GM18909 (cell line): ENCODE data around the gene GABPB2.
A peak's percentile ranks its signal among the peaks of the same experiment; 100 is the strongest.

Experiments
- ATAC-seq: cut with Tn5 transposase; IDR thresholded peaks from one replicate; pipeline ENCODE4 v1.9.1; 2021; ENCODE audit warnings: mild to moderate bottlenecking; ENCODE audit not compliant: unreplicated experiment, poor library complexity

GABPB2 gene

GRCh38 chr1:151131701-151132334 is 61.3 kb downstream of the GABPB2 start:
- no peak for ATAC-seq

- no peak for ATAC-seq
Measured at GRCh38 chr1:151132335-151133017, 61.9 kb downstream of the GABPB2 start.

DNA sequence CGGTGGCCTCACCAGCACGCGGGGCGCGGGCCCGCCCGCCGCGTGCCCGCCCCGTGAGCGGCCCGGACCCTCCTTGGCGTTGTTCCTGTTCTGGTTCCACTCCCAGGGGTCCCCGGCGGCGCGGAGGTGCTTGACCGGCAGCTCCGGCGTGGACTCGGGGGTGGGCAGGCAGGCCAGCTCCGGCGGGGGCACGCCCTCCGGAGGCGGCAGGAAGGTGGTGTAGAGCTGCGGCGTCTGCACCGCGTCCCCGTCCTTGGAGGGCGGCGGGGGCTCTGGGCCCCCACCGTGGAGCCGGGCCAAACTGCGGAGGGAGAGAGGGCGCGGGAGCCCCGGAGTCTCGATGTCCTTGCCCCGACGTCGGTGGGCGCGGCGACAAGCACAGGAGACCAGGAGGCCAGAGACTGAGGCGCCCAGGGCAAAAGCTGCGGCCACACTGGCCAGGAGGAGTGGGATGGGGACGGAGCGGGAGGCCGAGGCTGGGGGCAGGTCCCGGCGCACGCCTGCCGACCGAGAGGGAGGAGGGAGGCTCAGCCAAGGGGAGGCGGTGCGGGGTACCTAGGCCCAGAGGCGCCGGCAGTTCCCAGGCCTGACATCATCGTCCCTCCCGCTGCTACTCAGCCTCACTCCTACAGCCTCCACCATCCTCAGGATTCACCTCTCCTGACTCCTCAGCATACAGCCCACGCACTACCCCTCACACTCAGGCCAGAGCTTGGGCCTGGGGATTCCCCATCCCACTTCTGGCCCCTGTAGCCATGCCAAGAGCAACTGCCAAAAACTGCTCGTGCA is 62.7 kb downstream of the GABPB2 start:
- ATAC-seq = no peak

GRCh38 chr1:151134396-151134795 is 63.8 kb downstream of the GABPB2 start:
- no peak for ATAC-seq

DNA sequence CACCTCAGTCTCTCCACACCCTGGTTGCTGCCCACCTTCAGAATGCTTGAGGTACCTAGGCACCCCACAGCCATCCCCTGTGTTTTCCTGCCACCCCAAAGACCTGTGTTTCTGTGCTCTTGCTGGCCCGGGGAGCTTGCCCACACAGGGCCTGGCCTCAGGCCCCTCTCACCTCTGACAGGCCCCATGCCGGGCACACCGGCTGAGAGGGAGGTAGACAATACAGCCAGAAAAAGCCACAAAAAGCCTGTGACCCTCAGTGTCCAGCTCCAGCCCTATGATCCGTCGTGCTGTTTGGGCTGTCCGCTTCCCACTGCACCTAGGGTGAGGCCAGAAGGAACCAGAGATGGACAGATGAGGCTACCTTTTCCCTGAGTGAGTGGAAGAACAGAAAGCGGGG is 64.4 kb downstream of the GABPB2 start:
- ATAC-seq = no peak

GRCh38 chr1:151135433-151136385 is 65.1 kb downstream of the GABPB2 start:
- ATAC-seq = no peak

DNA sequence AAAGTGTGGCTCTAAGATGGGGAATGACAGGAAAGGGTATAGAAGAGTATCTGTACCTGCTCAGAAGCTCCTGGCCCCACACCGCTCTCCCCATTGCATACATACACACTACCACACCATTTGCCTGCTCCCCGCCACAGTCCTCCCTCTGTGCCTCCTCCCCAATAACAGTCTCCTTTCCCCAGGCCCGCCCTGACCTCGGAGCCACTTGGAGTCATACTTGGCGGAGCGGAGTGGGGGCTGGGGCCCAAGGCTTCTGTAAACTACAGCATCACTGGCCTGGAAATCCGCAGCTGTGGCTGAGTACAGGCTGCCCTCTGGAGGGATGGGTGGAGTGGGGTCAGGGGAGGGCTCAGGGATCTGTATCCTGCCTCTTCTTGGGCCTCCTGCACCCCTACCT is 67.2 kb downstream of the GABPB2 start:
- no peak for ATAC-seq

DNA sequence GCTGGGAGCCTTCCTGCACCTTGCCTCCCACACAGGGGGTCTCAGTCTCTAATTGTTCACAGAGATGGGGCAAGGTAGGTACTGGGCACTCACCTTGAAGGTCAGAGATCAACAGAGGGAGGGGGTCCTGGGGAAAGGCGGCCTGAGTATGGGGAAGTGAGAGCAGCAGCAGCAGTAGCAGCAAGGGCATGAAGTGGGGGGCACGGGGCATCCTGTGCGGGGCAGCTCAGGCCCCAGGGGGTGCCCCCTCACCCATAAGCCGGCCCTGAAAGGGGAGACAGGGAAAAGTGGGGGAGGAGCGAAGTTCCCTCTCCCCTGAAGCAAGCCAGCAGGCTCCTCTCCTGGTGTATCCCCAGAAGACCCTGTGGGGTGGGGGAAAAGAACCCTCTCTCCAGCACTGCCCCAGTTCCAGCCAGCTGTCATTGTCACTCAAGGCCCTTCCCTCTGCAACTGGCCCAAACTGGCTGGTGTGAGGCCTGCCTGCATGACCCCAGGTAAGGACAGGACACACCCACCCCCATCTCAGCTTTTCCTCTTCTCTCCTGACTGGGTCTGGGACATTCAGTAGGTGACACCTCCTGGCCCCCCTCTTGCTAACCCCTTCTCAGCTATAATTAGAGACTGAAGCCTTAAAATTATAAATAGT is 72.0 kb downstream of the GABPB2 start:
- ATAC-seq = no peak

- no peak for ATAC-seq
Measured at GRCh38 chr1:151143057-151143435, 72.5 kb downstream of the GABPB2 start.

DNA sequence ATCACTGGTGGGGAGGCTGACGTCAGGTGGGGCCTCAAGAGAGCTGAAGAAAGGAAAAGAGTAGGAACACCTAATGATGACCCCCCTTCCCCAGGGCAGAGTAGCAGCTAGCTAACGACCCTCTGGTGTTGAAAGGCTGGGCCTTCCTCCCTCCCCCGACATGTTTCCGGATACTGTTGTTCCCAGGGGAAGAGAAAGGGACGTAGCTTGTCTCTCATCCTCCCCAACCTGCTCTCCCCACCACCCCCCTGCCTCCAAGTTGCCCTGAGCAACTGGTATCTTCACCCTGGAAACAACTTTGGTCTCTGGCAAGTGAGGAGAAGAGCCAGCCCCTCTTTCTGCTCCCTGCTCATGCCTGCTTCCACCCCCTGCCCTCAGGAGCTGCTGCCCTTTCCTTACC is 73.4 kb downstream of the GABPB2 start:
- no peak for ATAC-seq

- no peak for ATAC-seq
Measured at GRCh38 chr1:151144474-151145303, 74.1 kb downstream of the GABPB2 start.

- ATAC-seq = no peak
Measured at GRCh38 chr1:151145304-151146071, 74.9 kb downstream of the GABPB2 start.

- ATAC-seq = no peak
Measured at GRCh38 chr1:151146072-151146411, 75.5 kb downstream of the GABPB2 start.

DNA sequence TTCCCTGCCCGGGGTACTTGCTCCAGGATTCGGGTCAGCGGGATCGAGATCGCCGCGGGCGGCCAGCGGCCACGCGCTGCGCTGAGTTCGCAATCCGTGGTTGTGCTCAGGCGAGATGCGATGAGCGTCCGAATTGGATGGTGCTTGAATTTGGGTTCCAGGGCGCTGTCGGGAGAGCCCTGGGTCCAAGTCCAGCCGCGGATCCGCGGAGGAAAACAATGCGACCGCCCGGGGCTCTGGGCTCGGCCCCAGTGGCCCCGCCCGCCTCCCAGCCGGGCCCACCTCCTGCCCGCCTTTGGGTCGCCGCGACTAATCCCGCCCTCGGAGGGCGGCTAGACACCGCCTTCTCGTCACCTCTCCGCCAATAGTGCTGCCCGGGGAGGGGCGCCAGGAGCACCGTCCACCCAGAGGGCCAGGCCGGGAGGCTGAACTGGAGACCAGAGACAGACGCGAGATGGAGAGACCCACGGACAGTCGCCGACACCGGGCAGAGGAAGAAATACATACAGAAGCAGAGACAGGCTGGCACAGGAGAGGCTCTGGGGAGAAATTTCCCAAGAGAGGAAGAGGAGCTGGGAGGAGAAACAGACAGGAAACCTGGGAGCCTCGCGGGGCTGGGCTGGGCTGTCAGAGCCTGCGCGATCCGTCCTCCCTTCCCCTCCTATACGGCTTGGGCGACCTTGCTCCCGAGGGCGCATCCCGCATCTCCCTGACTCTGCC is 76.0 kb downstream of the GABPB2 start, which contains the start of gene SEMA6C:
Gene SEMA6C, minus strand, starts transcription at position 220 of the 720 bp plus-strand sequence. CDS start 4,010 bp downstream, outside the sequence.
- peak; percentile 97 for ATAC-seq

GRCh38 chr1:151147132-151147503 is 76.6 kb downstream of the GABPB2 start:
- ATAC-seq = no peak

DNA sequence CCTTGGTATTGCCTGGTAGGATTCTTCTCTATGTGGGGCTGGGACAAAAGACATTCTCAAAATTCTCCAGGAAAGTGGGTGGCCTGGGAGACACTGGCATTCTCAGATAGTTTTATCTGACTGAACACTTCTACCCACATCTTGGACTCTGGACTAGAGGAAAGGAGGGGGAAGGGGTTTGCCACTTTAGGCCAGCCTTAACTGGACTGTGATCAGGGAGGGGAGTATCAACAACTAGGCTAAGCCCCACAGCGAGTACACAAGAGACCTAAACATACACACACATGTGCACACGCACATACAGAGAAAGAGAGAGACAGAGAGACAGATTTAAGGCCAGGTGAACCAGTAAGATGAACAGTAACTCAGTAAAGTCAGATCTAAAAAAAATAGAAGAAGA is 77.1 kb downstream of the GABPB2 start:
- no peak for ATAC-seq

DNA sequence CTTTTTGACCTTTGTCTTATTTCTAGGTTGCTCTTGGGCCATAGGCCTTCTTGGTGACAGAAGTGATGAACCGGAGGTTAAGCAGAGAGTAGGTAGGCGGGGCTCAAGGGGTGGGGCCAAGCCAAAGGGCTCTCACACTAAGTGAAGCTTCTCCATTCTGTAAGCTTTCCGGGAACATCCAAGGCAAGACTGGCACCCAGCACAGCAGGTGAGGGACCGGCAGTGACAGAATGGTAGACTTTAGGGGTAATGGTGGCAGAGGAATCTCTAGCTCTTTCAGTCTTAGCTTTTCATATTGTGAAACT is 85.9 kb downstream of the GABPB2 start, which contains the start of gene TNFAIP8L2:
Gene TNFAIP8L2, plus strand, starts transcription at position 135 of the 305 bp plus-strand sequence. CDS start 2,049 bp downstream, outside the sequence.
- ATAC-seq = peak; percentile 75

DNA sequence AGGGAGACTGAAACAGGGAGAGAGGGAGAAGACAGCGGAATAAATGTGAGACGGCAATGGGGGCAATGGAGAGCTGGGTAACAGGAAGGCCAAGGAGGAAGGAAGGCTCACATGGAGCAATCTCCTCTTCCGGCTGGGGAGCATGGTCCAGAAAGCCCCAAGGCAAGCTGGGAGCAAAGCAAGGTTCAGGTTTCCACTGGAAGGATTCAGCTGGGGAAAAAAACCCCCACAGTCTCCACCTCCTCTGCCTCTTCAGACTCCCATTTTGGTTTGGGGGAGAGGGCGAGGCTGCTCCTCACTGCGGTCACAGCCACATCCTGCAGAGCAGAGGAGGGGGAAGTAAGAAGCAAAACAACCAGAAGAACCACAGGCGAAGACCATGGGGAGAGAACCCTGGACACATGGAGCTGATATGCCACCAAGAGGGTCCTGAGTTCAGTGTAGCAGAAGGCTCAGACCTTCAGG is 86.5 kb downstream of the GABPB2 start:
- no peak for ATAC-seq
